ENCODE measurements around the gene EEF1A2.
"Not testable (repeated sequence)": the region's sequence is repeated elsewhere in the genome, so short reads cannot be mapped to it uniquely, and the experiment has no call there.

EEF1A2 gene

GRCh38 chr20:63519668-63520503, 21.0 kb upstream of the EEF1A2 start:
- peak; percentile 53 for DNase-seq

GRCh38 chr20:63518946-63519667, 20.2 kb upstream of the EEF1A2 start:
- no peak for DNase-seq

- DNase-seq = no peak
These were observed 19.5 kb upstream of the EEF1A2 start for GRCh38 chr20:63518351-63518861.

- no peak for DNase-seq
These were observed 18.8 kb upstream of the EEF1A2 start for GRCh38 chr20:63517376-63518309.

- not testable (repeated sequence) for DNase-seq
These were observed 15.6 kb upstream of the EEF1A2 start for GRCh38 chr20:63514520-63514919.

- no peak for DNase-seq
These were observed 14.3 kb upstream of the EEF1A2 start for GRCh38 chr20:63513207-63513606.

- no peak for DNase-seq
These were observed 10.2 kb upstream of the EEF1A2 start for GRCh38 chr20:63509088-63509564.

- DNase-seq = no peak
These were observed 9.3 kb upstream of the EEF1A2 start for GRCh38 chr20:63508072-63508768.

- no peak for DNase-seq
These were observed 8.3 kb upstream of the EEF1A2 start for GRCh38 chr20:63507083-63507743.

- DNase-seq = no peak
These were observed 6.8 kb upstream of the EEF1A2 start for GRCh38 chr20:63505723-63506122.

GRCh38 chr20:63505281-63505680, 6.4 kb upstream of the EEF1A2 start:
- no peak for DNase-seq

GRCh38 chr20:63504642-63505041, 5.8 kb upstream of the EEF1A2 start:
- DNase-seq = no peak

GRCh38 chr20:63503524-63503923, 4.6 kb upstream of the EEF1A2 start:
- DNase-seq = no peak

- no peak for DNase-seq
These were observed 3.8 kb upstream of the EEF1A2 start for GRCh38 chr20:63502671-63503172.

GRCh38 chr20:63501818-63502670, 3.2 kb upstream of the EEF1A2 start:
- DNase-seq = no peak

- DNase-seq = no peak
These were observed 2.3 kb upstream of the EEF1A2 start for GRCh38 chr20:63500902-63501817.

GRCh38 chr20:63500151-63500901, 1.4 kb upstream of the EEF1A2 start:
- DNase-seq = no peak

- DNase-seq = no peak
These were observed 571 bp upstream of the EEF1A2 start for GRCh38 chr20:63499338-63499969.
